ENCODE results near the gene BBX.

The BBX gene

DNA sequence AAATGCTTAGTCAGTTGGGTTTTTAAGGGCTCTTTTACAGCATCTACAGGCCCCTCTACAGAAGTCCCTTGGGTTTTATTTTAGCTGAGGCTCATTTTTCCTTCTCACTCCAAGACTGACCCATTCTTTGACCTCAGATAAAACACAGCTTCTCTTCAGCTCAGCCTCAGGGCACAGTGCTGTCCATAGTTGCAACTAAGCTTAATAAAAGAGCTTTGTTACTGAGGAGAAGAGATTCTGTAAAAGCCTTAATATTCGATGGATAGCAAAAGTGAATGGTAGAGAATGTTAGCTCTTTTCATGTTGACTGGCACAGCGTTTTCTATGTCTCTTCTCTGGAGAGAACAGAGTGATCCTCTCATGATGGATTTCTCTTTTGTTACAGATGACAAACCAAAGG lies 277.9 kb downstream of the BBX start:
- TF ChIP-seq BACH2 (CRISPR knock-in tag; IDR thresholded peaks at IDR 0.05; ENCODE audit: borderline replicate concordance) (no peak), ZFP30 (CRISPR knock-in tag; IDR thresholded peaks at IDR 0.05) (no peak), ZFP3 (CRISPR knock-in tag; IDR thresholded peaks at IDR 0.05) (no peak), ZNF70 (CRISPR knock-in tag; IDR thresholded peaks at IDR 0.05) (no peak), SNAI2 (CRISPR knock-in tag; IDR thresholded peaks at IDR 0.05) (no peak), ESRRG (CRISPR knock-in tag; IDR thresholded peaks at IDR 0.05) (no peak), TCF4 (CRISPR knock-in tag; IDR thresholded peaks at IDR 0.05; ENCODE audit: borderline replicate concordance) (no peak), RARB (CRISPR knock-in tag; IDR thresholded peaks at IDR 0.05) (no peak), ZC3H10 (CRISPR knock-in tag; IDR thresholded peaks at IDR 0.05) (no peak), OSR1 (CRISPR knock-in tag; IDR thresholded peaks at IDR 0.05) (no peak), ISL1 (CRISPR knock-in tag; IDR thresholded peaks at IDR 0.05) (no peak), PPARA (CRISPR knock-in tag; IDR thresholded peaks at IDR 0.05; ENCODE audit: borderline replicate concordance) (no peak), ZNF565 (CRISPR knock-in tag; conservative IDR thresholded peaks at IDR 0.05; ENCODE audit: low read depth) (no peak), ARNTL (CRISPR knock-in tag; IDR thresholded peaks at IDR 0.05; ENCODE audit: borderline replicate concordance, low read depth) (no peak), CSDC2 (CRISPR knock-in tag; IDR thresholded peaks at IDR 0.05) (no peak)
- TF ChIP-seq, protein P1, sequence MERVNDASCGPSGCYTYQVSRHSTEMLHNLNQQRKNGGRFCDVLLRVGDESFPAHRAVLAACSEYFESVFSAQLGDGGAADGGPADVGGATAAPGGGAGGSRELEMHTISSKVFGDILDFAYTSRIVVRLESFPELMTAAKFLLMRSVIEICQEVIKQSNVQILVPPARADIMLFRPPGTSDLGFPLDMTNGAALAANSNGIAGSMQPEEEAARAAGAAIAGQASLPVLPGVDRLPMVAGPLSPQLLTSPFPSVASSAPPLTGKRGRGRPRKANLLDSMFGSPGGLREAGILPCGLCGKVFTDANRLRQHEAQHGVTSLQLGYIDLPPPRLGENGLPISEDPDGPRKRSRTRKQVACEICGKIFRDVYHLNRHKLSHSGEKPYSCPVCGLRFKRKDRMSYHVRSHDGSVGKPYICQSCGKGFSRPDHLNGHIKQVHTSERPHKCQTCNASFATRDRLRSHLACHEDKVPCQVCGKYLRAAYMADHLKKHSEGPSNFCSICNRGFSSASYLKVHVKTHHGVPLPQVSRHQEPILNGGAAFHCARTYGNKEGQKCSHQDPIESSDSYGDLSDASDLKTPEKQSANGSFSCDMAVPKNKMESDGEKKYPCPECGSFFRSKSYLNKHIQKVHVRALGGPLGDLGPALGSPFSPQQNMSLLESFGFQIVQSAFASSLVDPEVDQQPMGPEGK (CRISPR knock-in tag; IDR thresholded peaks at IDR 0.05; ENCODE audit: borderline replicate concordance) = no peak
- TF ChIP-seq, protein P2, sequence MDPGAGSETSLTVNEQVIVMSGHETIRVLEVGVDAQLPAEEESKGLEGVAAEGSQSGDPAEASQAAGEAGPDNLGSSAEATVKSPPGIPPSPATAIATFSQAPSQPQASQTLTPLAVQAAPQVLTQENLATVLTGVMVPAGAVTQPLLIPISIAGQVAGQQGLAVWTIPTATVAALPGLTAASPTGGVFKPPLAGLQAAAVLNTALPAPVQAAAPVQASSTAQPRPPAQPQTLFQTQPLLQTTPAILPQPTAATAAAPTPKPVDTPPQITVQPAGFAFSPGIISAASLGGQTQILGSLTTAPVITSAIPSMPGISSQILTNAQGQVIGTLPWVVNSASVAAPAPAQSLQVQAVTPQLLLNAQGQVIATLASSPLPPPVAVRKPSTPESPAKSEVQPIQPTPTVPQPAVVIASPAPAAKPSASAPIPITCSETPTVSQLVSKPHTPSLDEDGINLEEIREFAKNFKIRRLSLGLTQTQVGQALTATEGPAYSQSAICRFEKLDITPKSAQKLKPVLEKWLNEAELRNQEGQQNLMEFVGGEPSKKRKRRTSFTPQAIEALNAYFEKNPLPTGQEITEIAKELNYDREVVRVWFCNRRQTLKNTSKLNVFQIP (CRISPR knock-in tag; IDR thresholded peaks at IDR 0.05; ENCODE audit: borderline replicate concordance, low read depth) = no peak
- no peak for ATAC-seq

DNA sequence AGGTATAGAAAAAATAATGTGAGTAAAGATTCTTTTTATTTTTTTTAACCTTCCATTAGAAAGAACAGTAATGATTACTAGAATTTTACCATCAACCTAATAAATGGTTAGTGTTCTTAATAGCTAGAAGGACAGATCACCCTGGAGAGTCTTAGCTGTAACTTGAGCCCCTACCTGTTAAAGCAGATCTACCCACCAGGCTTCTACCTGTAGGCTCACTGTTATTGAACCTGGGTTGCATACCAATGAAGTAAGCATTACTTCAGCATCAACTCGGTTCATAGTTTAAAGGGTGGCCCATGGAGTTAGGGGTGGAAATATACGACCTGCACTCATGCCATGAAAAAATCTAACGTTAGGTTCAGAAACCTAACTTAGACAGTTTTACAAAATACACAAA lies 280.4 kb downstream of the BBX start:
- TF ChIP-seq ZFP30 (CRISPR knock-in tag; IDR thresholded peaks at IDR 0.05) (no peak), CSDC2 (CRISPR knock-in tag; IDR thresholded peaks at IDR 0.05) (no peak), ESRRG (CRISPR knock-in tag; IDR thresholded peaks at IDR 0.05) (no peak), GLIS3 (CRISPR knock-in tag; IDR thresholded peaks at IDR 0.05) (no peak), OSR1 (CRISPR knock-in tag; IDR thresholded peaks at IDR 0.05) (no peak), ARNTL (CRISPR knock-in tag; IDR thresholded peaks at IDR 0.05; ENCODE audit: borderline replicate concordance, low read depth) (no peak), TOX (CRISPR knock-in tag; IDR thresholded peaks at IDR 0.05; ENCODE audit: borderline replicate concordance) (no peak), BACH2 (CRISPR knock-in tag; IDR thresholded peaks at IDR 0.05; ENCODE audit: borderline replicate concordance) (no peak), RARB (CRISPR knock-in tag; IDR thresholded peaks at IDR 0.05) (no peak)
- TF ChIP-seq, protein P3, sequence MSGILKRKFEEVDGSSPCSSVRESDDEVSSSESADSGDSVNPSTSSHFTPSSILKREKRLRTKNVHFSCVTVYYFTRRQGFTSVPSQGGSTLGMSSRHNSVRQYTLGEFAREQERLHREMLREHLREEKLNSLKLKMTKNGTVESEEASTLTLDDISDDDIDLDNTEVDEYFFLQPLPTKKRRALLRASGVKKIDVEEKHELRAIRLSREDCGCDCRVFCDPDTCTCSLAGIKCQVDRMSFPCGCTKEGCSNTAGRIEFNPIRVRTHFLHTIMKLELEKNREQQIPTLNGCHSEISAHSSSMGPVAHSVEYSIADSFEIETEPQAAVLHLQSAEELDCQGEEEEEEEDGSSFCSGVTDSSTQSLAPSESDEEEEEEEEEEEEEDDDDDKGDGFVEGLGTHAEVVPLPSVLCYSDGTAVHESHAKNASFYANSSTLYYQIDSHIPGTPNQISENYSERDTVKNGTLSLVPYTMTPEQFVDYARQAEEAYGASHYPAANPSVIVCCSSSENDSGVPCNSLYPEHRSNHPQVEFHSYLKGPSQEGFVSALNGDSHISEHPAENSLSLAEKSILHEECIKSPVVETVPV (CRISPR knock-in tag; IDR thresholded peaks at IDR 0.05) = no peak
- TF ChIP-seq, protein P2 (CRISPR knock-in tag; IDR thresholded peaks at IDR 0.05; ENCODE audit: borderline replicate concordance, low read depth) = no peak
- TF ChIP-seq, protein P4, sequence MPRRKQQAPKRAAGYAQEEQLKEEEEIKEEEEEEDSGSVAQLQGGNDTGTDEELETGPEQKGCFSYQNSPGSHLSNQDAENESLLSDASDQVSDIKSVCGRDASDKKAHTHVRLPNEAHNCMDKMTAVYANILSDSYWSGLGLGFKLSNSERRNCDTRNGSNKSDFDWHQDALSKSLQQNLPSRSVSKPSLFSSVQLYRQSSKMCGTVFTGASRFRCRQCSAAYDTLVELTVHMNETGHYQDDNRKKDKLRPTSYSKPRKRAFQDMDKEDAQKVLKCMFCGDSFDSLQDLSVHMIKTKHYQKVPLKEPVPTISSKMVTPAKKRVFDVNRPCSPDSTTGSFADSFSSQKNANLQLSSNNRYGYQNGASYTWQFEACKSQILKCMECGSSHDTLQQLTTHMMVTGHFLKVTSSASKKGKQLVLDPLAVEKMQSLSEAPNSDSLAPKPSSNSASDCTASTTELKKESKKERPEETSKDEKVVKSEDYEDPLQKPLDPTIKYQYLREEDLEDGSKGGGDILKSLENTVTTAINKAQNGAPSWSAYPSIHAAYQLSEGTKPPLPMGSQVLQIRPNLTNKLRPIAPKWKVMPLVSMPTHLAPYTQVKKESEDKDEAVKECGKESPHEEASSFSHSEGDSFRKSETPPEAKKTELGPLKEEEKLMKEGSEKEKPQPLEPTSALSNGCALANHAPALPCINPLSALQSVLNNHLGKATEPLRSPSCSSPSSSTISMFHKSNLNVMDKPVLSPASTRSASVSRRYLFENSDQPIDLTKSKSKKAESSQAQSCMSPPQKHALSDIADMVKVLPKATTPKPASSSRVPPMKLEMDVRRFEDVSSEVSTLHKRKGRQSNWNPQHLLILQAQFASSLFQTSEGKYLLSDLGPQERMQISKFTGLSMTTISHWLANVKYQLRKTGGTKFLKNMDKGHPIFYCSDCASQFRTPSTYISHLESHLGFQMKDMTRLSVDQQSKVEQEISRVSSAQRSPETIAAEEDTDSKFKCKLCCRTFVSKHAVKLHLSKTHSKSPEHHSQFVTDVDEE (CRISPR knock-in tag; IDR thresholded peaks at IDR 0.05) = no peak
- TF ChIP-seq, protein P1 (CRISPR knock-in tag; IDR thresholded peaks at IDR 0.05; ENCODE audit: borderline replicate concordance) = no peak
- no peak for ATAC-seq

All from SK-N-SH treated with all-trans-retinoic acid at 6 μM for 48 hours (cell line).